Adrenal gland (tissue), 5 donors: ENCODE results near the gene MDM2.

ENCODE experiments used
- POLR2A ChIP-seq, 2 donors: fragments of 450-650 bp; IDR thresholded peaks; one replicate each; pipeline ENCODE4 v1.6.1; 2017; ENCODE audit warnings: antibody characterized with exemption in 2 of 2, mild to moderate bottlenecking in 2 of 2, moderate library complexity in 1 of 2
- TF ChIP-seq, protein P1 (sequence below), 6 experiments: fragments of 450-650 bp in 4 of 6; fragments of 200-600 bp in 2 of 6; sonication (generic) in 1 of 6; IDR thresholded peaks; 1 replicate in 5 of 6; 2 replicates in 1 of 6; pipeline versions ENCODE4 v1.5.1 to v1.8.0; 2016 to 2021; ENCODE audit warnings: antibody characterized with exemption in 6 of 6, mild to moderate bottlenecking in 2 of 6, moderate library complexity in 1 of 6
- donor health status: DM: no; HTN: no; CAD: no.

- no peak for TF ChIP-seq POLR2A (IDR thresholded peaks at IDR 0.05)
- TF ChIP-seq, protein P1, sequence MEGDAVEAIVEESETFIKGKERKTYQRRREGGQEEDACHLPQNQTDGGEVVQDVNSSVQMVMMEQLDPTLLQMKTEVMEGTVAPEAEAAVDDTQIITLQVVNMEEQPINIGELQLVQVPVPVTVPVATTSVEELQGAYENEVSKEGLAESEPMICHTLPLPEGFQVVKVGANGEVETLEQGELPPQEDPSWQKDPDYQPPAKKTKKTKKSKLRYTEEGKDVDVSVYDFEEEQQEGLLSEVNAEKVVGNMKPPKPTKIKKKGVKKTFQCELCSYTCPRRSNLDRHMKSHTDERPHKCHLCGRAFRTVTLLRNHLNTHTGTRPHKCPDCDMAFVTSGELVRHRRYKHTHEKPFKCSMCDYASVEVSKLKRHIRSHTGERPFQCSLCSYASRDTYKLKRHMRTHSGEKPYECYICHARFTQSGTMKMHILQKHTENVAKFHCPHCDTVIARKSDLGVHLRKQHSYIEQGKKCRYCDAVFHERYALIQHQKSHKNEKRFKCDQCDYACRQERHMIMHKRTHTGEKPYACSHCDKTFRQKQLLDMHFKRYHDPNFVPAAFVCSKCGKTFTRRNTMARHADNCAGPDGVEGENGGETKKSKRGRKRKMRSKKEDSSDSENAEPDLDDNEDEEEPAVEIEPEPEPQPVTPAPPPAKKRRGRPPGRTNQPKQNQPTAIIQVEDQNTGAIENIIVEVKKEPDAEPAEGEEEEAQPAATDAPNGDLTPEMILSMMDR (IDR thresholded peaks at IDR 0.05), result no peak
These were observed 2.3 kb upstream of the MDM2 start for GRCh38 chr12:68805592-68806120.
